Activated T-helper 17 cell treated with anti-CD3 and anti-CD28 coated beads, Interleukin-2, amount 50 U/mL, for 72 hours (primary cell): ENCODE data around the gene SPART. TPM values are rescaled to one million over a fixed set of nuclear protein-coding genes. Genes with fewer than 3 reads are reported as not detected.

Experiments
- ATAC-seq: fragments of 150-1000 bp; cut with Tn5 transposase; replicated peaks from 2 replicates; pipeline ENCODE4 v1.10.0; 2021; ENCODE audit warnings: mild to moderate bottlenecking, moderate library complexity
- H3K27ac Mint-ChIP-seq: one replicate; pipeline ENCODE4 v1.8.0; 2022; ENCODE audit warnings: mixed read lengths
- H3K27me3 Mint-ChIP-seq: one replicate; pipeline ENCODE4 v1.8.0; 2022; ENCODE audit warnings: mixed read lengths
- H3K36me3 Mint-ChIP-seq: one replicate; pipeline ENCODE4 v1.8.0; 2022; ENCODE audit warnings: low read depth, mild to moderate bottlenecking, mixed read lengths
- H3K4me1 Mint-ChIP-seq: one replicate; pipeline ENCODE4 v1.8.0; 2022; ENCODE audit warnings: mixed read lengths
- H3K4me3 Mint-ChIP-seq: one replicate; pipeline ENCODE4 v1.8.0; 2022; ENCODE audit warnings: mild to moderate bottlenecking, mixed read lengths
- H3K9me3 Mint-ChIP-seq: one replicate; pipeline ENCODE4 v1.8.0; 2022; ENCODE audit warnings: mixed read lengths
- total RNA-seq, 2 donors: library from RNA; stranded (reverse); gene quantifications; one replicate each; pipeline ENCODE4 v1.2.3, GENCODE V29; 2022

SPART gene
- total RNA-seq, 2 donors from 2014 or later = 27.9 to 36.0 TPM

GRCh38 chr13:36273431-36273830 lies 72.8 kb downstream of the SPART start:
- no peak overlapping the region for H3K27ac Mint-ChIP-seq
- no peaks in the 10 kb centered on the region for H3K4me1 Mint-ChIP-seq
- H3K27me3 Mint-ChIP-seq = peaks cover 5% of the 10 kb centered on the region
- no peak overlapping the region for H3K4me3 Mint-ChIP-seq
- H3K36me3 Mint-ChIP-seq = no peaks in the 10 kb centered on the region
- H3K9me3 Mint-ChIP-seq = no peaks in the 10 kb centered on the region
- no peak for ATAC-seq

DNA sequence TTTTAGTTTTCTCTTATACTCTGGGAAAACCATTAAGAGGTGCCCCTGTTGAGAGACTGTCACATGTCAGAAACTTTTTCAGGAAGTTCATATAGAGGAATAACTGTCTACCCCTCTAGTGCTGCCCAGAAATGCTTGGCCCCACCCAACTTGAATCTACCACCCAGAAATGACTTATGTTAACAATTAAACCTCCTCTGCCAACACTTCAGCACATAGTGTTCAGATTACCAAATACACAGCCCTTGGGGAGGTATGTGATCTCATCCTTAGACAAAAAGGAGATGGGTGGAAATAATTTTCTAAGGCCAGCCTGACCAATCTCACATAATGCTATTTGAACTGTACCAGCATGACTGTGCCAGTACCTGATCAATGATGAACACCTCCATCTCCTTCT lies 84.2 kb downstream of the SPART start:
- H3K9me3 Mint-ChIP-seq = no peaks in the 10 kb centered on the region
- no peaks in the 10 kb centered on the region for H3K4me1 Mint-ChIP-seq
- no peaks in the 10 kb centered on the region for H3K36me3 Mint-ChIP-seq
- H3K4me3 Mint-ChIP-seq = no peak overlapping the region
- H3K27ac Mint-ChIP-seq = no peak overlapping the region
- no peak for ATAC-seq
- peaks cover 13% of the 10 kb centered on the region for H3K27me3 Mint-ChIP-seq

DNA sequence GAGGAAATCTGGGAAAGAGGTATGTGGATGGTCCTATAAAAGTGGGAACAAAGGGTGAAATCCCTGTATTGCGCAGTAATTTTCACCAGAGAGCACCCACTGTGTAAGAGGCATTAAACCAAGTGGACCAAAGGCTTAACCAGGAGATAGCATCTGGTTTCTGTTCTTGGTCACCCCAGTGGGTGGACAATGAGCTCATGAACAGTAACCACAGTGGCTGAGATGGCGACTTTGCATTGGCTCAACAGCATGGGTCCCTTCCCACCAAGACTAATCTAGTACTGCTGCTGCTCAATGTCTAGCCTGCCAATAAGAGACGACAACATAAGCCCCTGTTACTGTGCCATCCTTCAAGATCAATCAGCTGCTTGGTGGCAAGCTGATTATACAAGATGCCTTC lies 85.2 kb downstream of the SPART start:
- Mint-ChIP-seq H3K4me1 (no peaks in the 10 kb centered on the region), H3K4me3 (no peak overlapping the region), H3K36me3 (no peaks in the 10 kb centered on the region), H3K27me3 (peaks cover 18% of the 10 kb centered on the region), H3K27ac (no peak overlapping the region), H3K9me3 (no peaks in the 10 kb centered on the region)
- no peak for ATAC-seq

GRCh38 chr13:36259361-36260137 lies 86.6 kb downstream of the SPART start:
- no peak for ATAC-seq
- H3K36me3 Mint-ChIP-seq = no peaks in the 10 kb centered on the region
- H3K9me3 Mint-ChIP-seq = no peaks in the 10 kb centered on the region
- no peak overlapping the region for H3K4me3 Mint-ChIP-seq
- peaks cover 23% of the 10 kb centered on the region for H3K27me3 Mint-ChIP-seq
- no peaks in the 10 kb centered on the region for H3K4me1 Mint-ChIP-seq
- no peak overlapping the region for H3K27ac Mint-ChIP-seq

DNA sequence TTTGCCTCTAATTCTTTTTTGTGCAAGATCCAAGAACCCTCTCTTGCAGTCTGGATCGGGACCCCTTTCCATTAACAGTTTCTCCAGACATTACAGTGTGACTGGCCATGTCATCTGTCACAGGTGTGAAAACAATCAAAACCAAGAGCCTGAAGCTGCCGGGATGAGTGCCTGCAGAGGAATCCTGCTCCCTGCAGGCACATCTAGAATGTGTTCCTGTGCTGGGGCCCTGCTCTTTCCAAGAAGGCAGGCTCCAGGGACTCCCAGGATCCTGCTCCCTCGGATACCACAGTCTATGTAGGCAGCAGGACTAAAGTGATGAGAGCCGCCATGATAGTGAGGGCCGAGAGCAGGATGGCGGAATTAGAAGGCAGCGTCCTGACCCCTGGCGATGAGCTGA lies 87.4 kb downstream of the SPART start:
- peaks cover 19% of the 10 kb centered on the region for H3K27me3 Mint-ChIP-seq
- no peaks in the 10 kb centered on the region for H3K9me3 Mint-ChIP-seq
- ATAC-seq = no peak
- no peaks in the 10 kb centered on the region for H3K36me3 Mint-ChIP-seq
- no peak overlapping the region for H3K27ac Mint-ChIP-seq
- H3K4me1 Mint-ChIP-seq = no peaks in the 10 kb centered on the region
- no peak overlapping the region for H3K4me3 Mint-ChIP-seq

Other genes with a start within 250 kb of the SPART start
- gene DCLK1, start 215.0 kb downstream of the SPART start, total RNA-seq = not detected
- under 1 TPM in 1 of 2 donors, not detected in 1; 0.22 TPM for gene SOHLH2, start 131.8 kb downstream of the SPART start, total RNA-seq
- 1 to 10 TPM; 1.1 to 2.7 TPM for gene CCDC169, start 48.6 kb downstream of the SPART start, total RNA-seq
- gene CCNA1, start 86.1 kb upstream of the SPART start, total RNA-seq = under 1 TPM; 0.34 to 0.76 TPM